Renal cortical epithelial cell (primary cell): ENCODE results near the gene SPATS2L. TPM values are rescaled to one million over a fixed set of nuclear protein-coding genes. Genes with fewer than 3 reads are reported as not detected.
A peak's percentile ranks its signal among the peaks of the same experiment; 100 is the strongest.

ENCODE experiments used
- DNase-seq: peaks from one replicate; pipeline ENCODE4 v3.0.0-alpha.2; 2011; ENCODE audit warnings: low read depth
- total RNA-seq: library from RNA; depleted of rRNA; stranded (reverse); fragments of >200 nt; gene quantifications from 2 replicates; pipeline ENCODE4 v1.2.3, GENCODE V29; 2014

Gene SPATS2L
- total RNA-seq, 1 donor from 2014 or later = 293 TPM

DNA sequence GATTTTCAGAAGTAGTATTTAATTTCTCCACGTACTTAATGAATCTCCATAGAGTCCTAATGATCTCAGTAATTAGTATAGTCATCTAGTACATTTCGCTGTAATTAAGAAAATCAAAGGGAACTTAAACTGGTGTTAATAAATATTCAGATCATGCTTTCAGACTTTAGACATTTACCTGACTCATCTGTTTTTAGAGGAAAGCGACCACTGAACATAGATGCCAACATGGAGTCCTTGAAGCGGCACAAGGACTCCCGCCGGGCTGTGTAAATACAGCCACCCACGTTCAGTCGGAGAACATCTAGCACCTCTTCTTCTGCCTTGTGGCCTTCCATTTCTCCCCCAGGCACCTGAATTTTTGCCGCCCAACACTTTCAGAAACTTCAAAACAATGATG is 200.2 kb downstream of the SPATS2L start:
- DNase-seq = no peak

DNA sequence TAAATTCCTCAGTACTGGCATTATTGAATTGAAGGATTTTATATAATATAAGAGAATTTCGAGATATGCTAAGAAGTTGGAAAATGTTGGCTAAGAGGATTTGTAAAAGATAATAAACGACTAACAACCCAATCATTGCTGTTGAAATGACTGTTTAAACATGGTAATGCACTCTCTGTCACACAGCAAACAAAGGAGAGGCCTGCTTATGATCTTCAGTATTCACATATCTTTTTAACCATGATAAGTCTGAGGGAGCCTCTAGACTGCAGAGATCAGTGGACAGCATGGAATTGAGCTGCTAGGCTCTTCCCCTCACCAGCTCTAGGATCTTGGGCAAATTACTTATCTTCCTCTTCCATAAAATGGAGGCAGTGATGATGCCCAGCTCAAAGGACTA is 200.7 kb downstream of the SPATS2L start:
- DNase-seq = no peak

DNA sequence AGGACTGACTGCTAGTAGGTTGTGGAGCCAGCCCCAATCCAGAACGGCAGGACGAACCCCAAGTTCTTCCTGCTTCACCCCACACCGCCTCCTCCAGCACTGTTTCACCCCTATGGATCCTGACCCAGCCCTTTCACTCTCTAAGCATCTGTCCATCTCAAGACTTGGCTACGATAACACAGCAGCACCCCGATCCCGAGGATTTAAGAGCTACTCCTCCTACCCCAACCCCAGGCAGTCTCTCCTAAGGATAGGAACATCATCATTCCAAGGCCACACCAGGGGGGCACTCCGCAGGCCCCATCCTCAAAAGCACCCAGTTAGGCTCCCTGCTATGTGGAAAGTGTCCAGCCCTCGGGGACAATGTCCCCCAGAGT is 202.7 kb downstream of the SPATS2L start:
- no peak for DNase-seq

DNA sequence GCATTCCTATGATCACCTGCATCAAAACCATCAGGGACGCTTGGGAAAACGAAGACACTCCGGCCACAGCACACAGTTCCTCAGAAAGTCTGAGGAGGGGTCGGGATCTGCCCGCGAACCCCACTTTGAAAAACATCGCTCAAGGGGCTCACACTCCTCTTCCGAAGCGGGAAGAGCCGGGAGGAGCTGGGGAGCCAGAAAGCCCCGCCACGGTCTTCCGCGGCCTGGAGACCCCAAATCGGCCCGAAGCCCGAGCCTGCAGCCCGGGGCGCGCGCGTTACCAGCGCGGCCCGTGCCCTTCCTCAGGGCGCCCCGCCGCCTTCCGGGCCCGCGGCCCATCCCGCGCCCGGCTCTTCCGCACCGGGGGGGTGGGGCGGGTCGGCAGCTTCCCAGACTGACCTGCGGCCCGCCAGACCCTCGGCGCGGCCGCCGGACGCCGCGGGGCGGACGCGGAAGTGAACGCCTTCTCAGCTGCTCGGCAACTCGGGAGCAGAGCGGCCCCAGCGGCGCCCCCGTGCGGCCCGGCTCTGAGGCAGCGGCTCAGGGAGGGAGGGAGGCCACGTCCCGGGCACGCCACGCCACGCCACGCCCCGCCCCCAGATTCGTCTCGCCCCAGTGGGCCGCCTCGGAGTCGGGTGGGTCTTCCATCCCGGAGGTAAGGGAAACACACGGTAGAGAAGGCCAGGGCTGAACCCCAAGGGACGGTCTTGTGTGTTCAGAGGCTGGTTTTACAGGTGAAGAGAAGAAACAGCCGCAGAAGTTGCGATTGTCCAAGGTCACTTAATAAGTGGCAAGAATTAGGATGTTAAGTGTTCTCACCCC is 203.3 kb downstream of the SPATS2L start, which contains the start of gene KCTD18:
Gene KCTD18 (minus strand): TSS at position 457 of the 822 bp plus-strand sequence. CDS start 3,052 bp downstream, outside the sequence.
- DNase-seq = peak; percentile 65

DNA sequence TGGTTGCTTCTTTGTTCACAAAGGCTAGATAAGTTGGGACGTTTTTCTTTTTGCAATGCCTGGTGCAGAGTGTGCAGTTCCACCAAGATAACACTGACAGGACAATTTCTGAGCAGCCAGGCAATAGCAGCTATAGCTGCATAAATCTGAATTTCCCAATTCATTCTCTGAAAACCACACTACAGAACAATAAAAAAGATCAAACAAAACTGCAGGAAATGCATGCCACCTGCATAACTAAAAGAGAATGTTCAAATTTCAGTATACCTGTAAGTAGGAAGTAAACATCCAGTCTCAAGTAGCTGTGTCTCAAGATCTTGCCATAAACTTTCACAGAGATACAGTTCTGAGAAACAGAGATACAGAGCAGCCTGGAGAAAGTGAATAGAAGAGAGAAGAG is 208.7 kb downstream of the SPATS2L start:
- DNase-seq = no peak

DNA sequence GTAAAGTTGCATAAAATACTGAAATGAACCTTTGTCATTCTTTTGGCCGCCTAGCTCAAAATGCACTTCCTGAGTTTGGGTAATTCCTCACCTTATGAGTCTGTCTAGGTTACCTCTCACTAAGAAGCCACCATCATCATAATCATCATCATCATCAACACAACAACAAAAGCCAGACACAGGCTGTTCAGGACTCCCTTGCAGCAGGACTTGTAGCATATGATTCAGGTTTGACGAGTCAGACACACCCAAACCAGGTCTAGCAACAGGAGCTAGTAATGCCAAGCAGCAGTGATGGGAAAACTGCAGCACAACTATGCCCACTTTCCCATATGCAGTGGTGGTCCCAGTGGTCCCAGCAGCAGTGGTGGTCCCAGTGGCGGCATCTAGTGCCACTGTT is 216.7 kb downstream of the SPATS2L start:
- DNase-seq = no peak

DNA sequence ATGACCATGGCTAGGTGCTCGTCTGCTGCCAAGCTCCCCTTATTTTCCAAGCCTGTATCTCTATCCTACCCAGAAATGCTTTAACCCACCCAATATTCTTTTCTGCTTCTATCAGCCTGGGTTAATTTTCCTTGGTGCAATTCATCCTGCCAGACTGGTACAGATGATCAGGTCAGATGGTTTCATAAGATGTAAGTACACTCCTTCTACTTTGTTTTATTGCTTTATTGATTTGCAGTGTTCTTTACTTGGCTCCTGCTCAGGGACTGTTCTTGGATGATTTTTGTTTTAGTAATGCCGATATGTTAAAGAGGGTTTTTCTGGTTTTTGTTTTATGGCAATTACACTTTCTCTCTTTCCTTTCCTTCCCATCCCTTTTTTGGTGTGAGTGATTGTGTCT is 217.1 kb downstream of the SPATS2L start:
- no peak for DNase-seq

DNA sequence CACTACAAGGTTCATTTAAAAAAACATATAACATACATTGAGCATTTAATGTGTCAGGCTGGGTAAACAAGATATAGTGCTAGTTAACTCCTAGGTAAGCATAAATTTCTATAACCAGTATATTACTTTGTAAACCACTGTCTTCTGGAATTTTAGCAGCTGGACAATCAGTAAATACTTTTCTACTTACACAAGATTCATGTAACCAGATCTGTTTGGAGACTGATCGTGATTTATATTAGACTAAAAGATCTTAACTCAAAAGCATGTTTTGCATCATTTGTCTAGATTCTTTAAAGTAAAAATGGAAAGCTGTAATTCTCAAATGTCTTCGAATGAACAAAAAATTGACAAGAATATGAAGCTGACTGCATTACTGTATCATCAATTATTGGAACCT is 218.6 kb downstream of the SPATS2L start:
- no peak for DNase-seq

DNA sequence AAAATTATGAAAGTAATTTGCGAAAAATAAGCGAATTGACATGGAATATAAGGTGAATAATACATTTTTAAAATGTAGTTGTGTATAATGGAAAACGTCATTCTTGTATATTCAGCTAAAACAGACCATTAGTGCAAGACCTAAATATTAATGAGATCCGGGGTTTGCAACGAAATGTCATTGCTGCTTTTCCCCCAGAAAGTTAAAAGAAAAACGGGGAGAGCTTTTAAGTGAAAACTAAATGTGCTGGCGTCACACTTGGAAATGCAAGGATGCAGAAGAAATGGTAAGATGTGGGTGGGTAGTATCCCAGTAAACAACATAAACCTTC is 219.0 kb downstream of the SPATS2L start:
- DNase-seq = no peak

DNA sequence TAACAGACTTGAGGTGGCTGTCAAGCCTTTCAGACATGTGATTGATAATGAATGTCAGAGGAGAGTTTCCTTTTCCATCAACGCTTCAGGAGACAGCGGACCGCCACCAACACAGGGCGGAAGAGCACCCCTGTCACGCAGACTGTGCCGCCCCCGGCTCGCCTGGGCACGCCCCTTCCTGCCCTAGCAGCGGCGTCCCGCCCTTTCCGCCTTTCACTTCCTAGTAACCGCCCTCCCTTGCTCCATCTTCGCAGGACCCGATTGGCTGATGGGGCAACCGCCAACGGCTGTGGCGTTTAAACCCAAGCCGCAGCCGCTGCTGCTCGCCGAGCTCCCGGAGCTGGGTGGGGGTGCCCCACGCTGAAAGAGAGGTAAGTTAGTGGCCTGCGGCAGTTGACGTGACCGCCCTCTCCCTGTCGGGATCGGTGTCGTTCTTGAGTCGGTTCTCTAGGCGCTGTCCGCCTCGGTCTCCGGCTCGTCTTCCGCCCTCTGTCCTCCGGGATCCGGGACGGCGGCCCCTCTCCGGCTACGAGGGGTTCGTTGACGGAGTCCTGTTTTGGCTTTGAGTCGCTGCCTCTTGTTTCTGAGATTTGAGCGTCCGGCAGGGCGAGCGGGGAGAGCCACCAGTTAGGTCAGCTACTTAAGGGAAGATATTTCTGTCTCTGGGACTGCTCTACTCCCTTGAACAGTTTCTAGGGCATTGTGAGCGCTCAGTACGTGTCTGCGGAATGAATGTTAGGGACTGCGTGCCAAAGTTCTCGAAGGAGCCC is 219.6 kb downstream of the SPATS2L start, which contains the start of gene SGO2:
Gene SGO2 (plus strand): TSS at position 326 of the 770 bp plus-strand sequence. CDS start 6,769 bp downstream, outside the sequence.
- peak; percentile 90 for DNase-seq

DNA sequence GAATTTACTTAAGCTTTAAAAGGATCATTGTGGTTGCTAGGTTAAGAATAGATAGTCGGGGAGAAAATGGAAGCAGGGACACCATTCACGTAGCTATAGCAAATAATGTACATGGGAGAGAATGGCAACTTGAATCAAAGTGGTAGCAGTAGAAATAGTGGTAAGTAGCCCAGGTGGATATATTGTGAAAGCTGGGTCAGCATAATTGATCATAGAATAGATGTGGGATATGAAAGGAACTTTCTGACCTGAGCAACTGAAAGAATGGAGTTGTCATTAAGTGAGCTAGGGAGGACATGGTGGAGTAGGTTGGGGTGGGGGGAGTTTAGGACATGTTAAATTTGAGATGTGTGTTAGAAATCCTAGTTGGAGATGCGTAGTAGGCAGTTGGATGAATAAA is 221.7 kb downstream of the SPATS2L start:
- no peak for DNase-seq

Other genes with a start within 250 kb of the SPATS2L start
- 19.5 and 21.9 TPM in 2 replicates for gene KCTD18, start 203.4 kb downstream of the SPATS2L start, total RNA-seq
- gene SGO2, start 219.5 kb downstream of the SPATS2L start, total RNA-seq = 4.2 and 5.0 TPM in 2 replicates